ENCODE data around the gene FUT3. TPM values are rescaled to one million over a fixed set of nuclear protein-coding genes. Genes with fewer than 3 reads are reported as not detected.

Gene FUT3
- polyA plus RNA-seq, 1 donor from 2014 or later, result 0.64 TPM

GRCh38 chr19:5893907-5894703 is 42.9 kb upstream of the FUT3 start:
- H3K4me3 ChIP-seq (ENCODE audit: low read length), result no peak overlapping the region
- H3K27me3 ChIP-seq (ENCODE audit: insufficient read depth, low read depth, low read length), result no peaks in the 10 kb centered on the region
- no peak overlapping the region for H2AFZ ChIP-seq (ENCODE audit: low read depth, low read length)
- no peaks in the 10 kb centered on the region for H3K9me2 ChIP-seq (ENCODE audit: insufficient read depth, low read length)
- H3K27ac ChIP-seq (ENCODE audit: low read length), result no peak overlapping the region
- H3K9ac ChIP-seq (ENCODE audit: low read length), result no peak overlapping the region
- no peaks in the 10 kb centered on the region for H3K79me2 ChIP-seq (replicated peaks; ENCODE audit: insufficient read depth, low read length)
- no peak for TF ChIP-seq RAD21 (conservative IDR thresholded peaks at IDR 0.05)
- TF ChIP-seq SMC3 (conservative IDR thresholded peaks at IDR 0.05; ENCODE audit: poor library complexity), result no peak
- H3F3A ChIP-seq (ENCODE audit: insufficient read depth, low read length, poor library complexity, severe bottlenecking), result no peaks in the 10 kb centered on the region
- no peaks in the 10 kb centered on the region for H4K20me1 ChIP-seq (ENCODE audit: insufficient read depth)
- H3K4me2 ChIP-seq (ENCODE audit: low read length), result no peak overlapping the region
- no peaks in the 10 kb centered on the region for H3K9me3 ChIP-seq (ENCODE audit: low read length)
- H3K36me3 ChIP-seq (ENCODE audit: insufficient read depth, low read length), result no peaks in the 10 kb centered on the region

- Histone ChIP-seq H3K36me3 (ENCODE audit: insufficient read depth, low read length) (no peaks in the 10 kb centered on the region), H3K27me3 (ENCODE audit: insufficient read depth, low read depth, low read length) (no peaks in the 10 kb centered on the region), H3K4me3 (ENCODE audit: low read length) (no peak overlapping the region), H3K9me2 (ENCODE audit: insufficient read depth, low read length) (no peaks in the 10 kb centered on the region), H3K9me3 (ENCODE audit: low read length) (no peaks in the 10 kb centered on the region), H3K4me2 (ENCODE audit: low read length) (no peak overlapping the region), H2AFZ (ENCODE audit: low read depth, low read length) (no peak overlapping the region), H4K20me1 (ENCODE audit: insufficient read depth) (no peaks in the 10 kb centered on the region), H3K9ac (ENCODE audit: low read length) (no peak overlapping the region), H3K27ac (ENCODE audit: low read length) (no peak overlapping the region), H3F3A (ENCODE audit: insufficient read depth, low read length, poor library complexity, severe bottlenecking) (no peaks in the 10 kb centered on the region), H3K79me2 (replicated peaks; ENCODE audit: insufficient read depth, low read length) (no peaks in the 10 kb centered on the region)
- TF ChIP-seq POLR2AphosphoS5 (IDR thresholded peaks at IDR 0.05), result no peak
Observed at GRCh38 chr19:5893296-5893903, 42.2 kb upstream of the FUT3 start.

- no peaks in the 10 kb centered on the region for H4K20me1 ChIP-seq (ENCODE audit: insufficient read depth)
- no peak overlapping the region for H3K9ac ChIP-seq (ENCODE audit: low read length)
- no peak overlapping the region for H2AFZ ChIP-seq (ENCODE audit: low read depth, low read length)
- TF ChIP-seq EP300 (conservative IDR thresholded peaks at IDR 0.05; ENCODE audit: poor library complexity, severe bottlenecking), result no peak
- no peak for TF ChIP-seq EZH2 (IDR thresholded peaks at IDR 0.05; ENCODE audit: borderline replicate concordance, insufficient read depth, low read length, poor library complexity, severe bottlenecking)
- TF ChIP-seq TAF1 (IDR thresholded peaks at IDR 0.05; ENCODE audit: low read depth), result no peak
- no peak for TF ChIP-seq MXI1 (conservative IDR thresholded peaks at IDR 0.05; ENCODE audit: poor library complexity, severe bottlenecking)
- TF ChIP-seq REST (IDR thresholded peaks at IDR 0.05; ENCODE audit: borderline replicate concordance), result no peak
- TF ChIP-seq POLR2AphosphoS5 (IDR thresholded peaks at IDR 0.05), result no peak
- TF ChIP-seq CTCF (IDR thresholded peaks at IDR 0.05; ENCODE audit: poor library complexity, severe bottlenecking), result no peak
- TF ChIP-seq SMC3 (conservative IDR thresholded peaks at IDR 0.05; ENCODE audit: poor library complexity), result no peak
- no peak for TF ChIP-seq RAD21 (conservative IDR thresholded peaks at IDR 0.05)
- no peaks in the 10 kb centered on the region for H3K36me3 ChIP-seq (ENCODE audit: insufficient read depth, low read length)
- H3K27ac ChIP-seq (ENCODE audit: low read length), result no peak overlapping the region
- no peaks in the 10 kb centered on the region for H3K9me3 ChIP-seq (ENCODE audit: low read length)
- H3K4me2 ChIP-seq (ENCODE audit: low read length), result no peak overlapping the region
- no peaks in the 10 kb centered on the region for H3F3A ChIP-seq (ENCODE audit: insufficient read depth, low read length, poor library complexity, severe bottlenecking)
- H3K27me3 ChIP-seq (ENCODE audit: insufficient read depth, low read depth, low read length), result no peaks in the 10 kb centered on the region
- no peaks in the 10 kb centered on the region for H3K79me2 ChIP-seq (replicated peaks; ENCODE audit: insufficient read depth, low read length)
- H3K9me2 ChIP-seq (ENCODE audit: insufficient read depth, low read length), result no peaks in the 10 kb centered on the region
- no peak overlapping the region for H3K4me3 ChIP-seq (ENCODE audit: low read length)
Observed at GRCh38 chr19:5892772-5893275, 41.6 kb upstream of the FUT3 start.

Data from neural cell (in vitro differentiated cells).